GM12878 (cell line): ENCODE data around the gene ERP27. TPM values are rescaled to one million over a fixed set of nuclear protein-coding genes. Genes with fewer than 3 reads are reported as not detected.

Experiments
- BCLAF1 ChIP-seq: fragments of 450-650 bp; IDR thresholded peaks from 2 replicates; pipeline ENCODE4 v1.6.1; 2017; ENCODE audit warnings: antibody characterized with exemption, mild to moderate bottlenecking, moderate library complexity
- CBX5 ChIP-seq: sonication (generic); IDR thresholded peaks from 2 replicates; pipeline ENCODE4 v1.6.1; 2016; ENCODE audit warnings: low read depth, moderate library complexity, mild to moderate bottlenecking, inconsistent platforms
- CHD1 ChIP-seq: IDR thresholded peaks from 2 replicates; pipeline ENCODE4 v1.6.1; 2012; ENCODE audit warnings: low read depth, low read length, improper control_type of control experiment
- CREB1 ChIP-seq: IDR thresholded peaks from 2 replicates; pipeline ENCODE4 v1.6.1; 2012; ENCODE audit warnings: low read depth, mild to moderate bottlenecking, inconsistent platforms
- FOS ChIP-seq: IDR thresholded peaks from 3 replicates; pipeline ENCODE4 v1.6.1; 2011; ENCODE audit warnings: borderline replicate concordance; ENCODE audit not compliant: insufficient read length; ENCODE audit errors: extremely low read depth
- HDAC6 ChIP-seq: fragments of 200-600 bp; sonication (generic); IDR thresholded peaks from one replicate; pipeline ENCODE4 v1.8.0; 2017; ENCODE audit warnings: antibody characterized with exemption; ENCODE audit not compliant: unreplicated experiment
- KLF5 ChIP-seq: fragments of 450-650 bp; IDR thresholded peaks from 2 replicates; pipeline ENCODE4 v1.6.1; 2014; ENCODE audit warnings: mild to moderate bottlenecking; ENCODE audit not compliant: partially characterized antibody
- MLLT1 ChIP-seq: fragments of 450-650 bp; IDR thresholded peaks from 2 replicates; pipeline ENCODE4 v1.6.1; 2016; ENCODE audit warnings: mild to moderate bottlenecking
- NKRF ChIP-seq: fragments of 450-650 bp; conservative IDR thresholded peaks from 2 replicates; pipeline ENCODE4 v1.6.1; 2017; ENCODE audit warnings: mild to moderate bottlenecking, moderate library complexity
- SMARCA5 ChIP-seq: fragments of 450-650 bp; IDR thresholded peaks from 2 replicates; pipeline ENCODE4 v1.6.1; 2017; ENCODE audit warnings: mild to moderate bottlenecking
- SP1 ChIP-seq: IDR thresholded peaks from one replicate; pipeline ENCODE4 v1.6.1; 2011; ENCODE audit warnings: low read depth, low read length
- SREBF1 ChIP-seq: IDR thresholded peaks from 2 replicates; pipeline ENCODE4 v1.6.1; 2012; ENCODE audit warnings: mild to moderate bottlenecking, low read length
- STAT1 ChIP-seq: fragments of 450-650 bp; conservative IDR thresholded peaks from 2 replicates; pipeline ENCODE4 v1.6.1; 2014; ENCODE audit warnings: antibody characterized with exemption, mild to moderate bottlenecking
- STAT3 ChIP-seq: IDR thresholded peaks from 2 replicates; pipeline ENCODE4 v1.6.1; 2011; ENCODE audit warnings: low read depth, low read length, improper control_type of control experiment
- TAF1 ChIP-seq: IDR thresholded peaks from 2 replicates; pipeline ENCODE4 v1.6.1; 2011; ENCODE audit warnings: mild to moderate bottlenecking, low read depth, low read length, borderline replicate concordance
- YY1 ChIP-seq: IDR thresholded peaks from 2 replicates; pipeline ENCODE4 v1.6.1; 2011; ENCODE audit warnings: low read depth, mild to moderate bottlenecking, low read length
- ZBED1 ChIP-seq: IDR thresholded peaks from 2 replicates; pipeline ENCODE4 v1.6.1; 2016; ENCODE audit warnings: borderline replicate concordance
- ZNF207 ChIP-seq: fragments of 450-650 bp; IDR thresholded peaks from 2 replicates; pipeline ENCODE4 v1.6.1; 2014; ENCODE audit warnings: antibody characterized with exemption, mild to moderate bottlenecking, borderline replicate concordance
- ZNF24 ChIP-seq: fragments of 450-650 bp; IDR thresholded peaks from 2 replicates; pipeline ENCODE4 v1.6.1; 2017; ENCODE audit warnings: antibody characterized with exemption, mild to moderate bottlenecking
- ZNF687 ChIP-seq: fragments of 450-650 bp; IDR thresholded peaks from 2 replicates; pipeline ENCODE4 v1.6.1; 2017; ENCODE audit warnings: mild to moderate bottlenecking, moderate library complexity
- polyA plus RNA-seq, 11 experiments: library from polyadenylated mRNA; depleted of rRNA in 4 of 11; unstranded in 6 of 11; stranded (reverse) in 5 of 11; fragments of >200 nt; fragmentation: Nextera tagmentation in 4 of 11; fragmentation: Illumina TruSeq in 1 of 11; extraction: Ambion mirVana in 4 of 11; extraction: Trizol in 1 of 11; gene quantifications; 1 replicate in 1 of 11; 2 replicates in 10 of 11; pipeline versions ENCODE4 v1.2.1 to v1.2.3, GENCODE V29; 2011 to 2016; ENCODE audit warnings: inconsistent platforms in 2 of 11, missing spikeins in 2 of 11, low read depth in 1 of 11
- total RNA-seq, 4 experiments: library from RNA; depleted of rRNA in 3 of 4; stranded (reverse); fragments of >200 nt in 3 of 4; fragmentation: Illumina TruSeq in 1 of 4; extraction: Trizol in 1 of 4; gene quantifications; 2 replicates each; pipeline versions ENCODE4 v1.2.1 to v1.2.3, GENCODE V29; 2013 to 2021

ERP27 gene
- total and polyA plus RNA-seq, 10 of the 15 experiments (the other 5 are each of a cell fraction or from before 2014, with no cell fraction given) = 0.91 to 2.4 (median 1.4) TPM

GRCh38 chr12:14960548-14961465 is 22.5 kb upstream of the ERP27 start (continued):
- TF ChIP-seq HDAC6 (no peak), ZNF24 (no peak), CREB1 (0 out of 2 replicates have a peak, but pooled peaks have one; percentile 5), MLLT1 (peak; percentile 52), YY1 (no peak), CBX5 (no peak), SREBF1 (no peak), STAT1 (no peak), BCLAF1 (no peak), ZNF207 (no peak), NKRF (no peak), ZBED1 (no peak), STAT3 (no peak), SMARCA5 (peak; percentile 61; the same call in 1 of the 2 replicates), SP1 (no peak), FOS (no peak), ZNF687 (0 out of 2 replicates have a peak, but pooled peaks have one; percentile 16), KLF5 (no peak), TAF1 (no peak), CHD1 (no peak)
